Measurements from ENCODE around the gene SLC27A5. TPM values are rescaled to one million over a fixed set of nuclear protein-coding genes. Genes with fewer than 3 reads are reported as not detected.

Gene SLC27A5
- total and polyA plus RNA-seq, 2 of the 4 experiments (the other 2 are of a cell fraction) = 7.7 to 11.2 TPM

DNA sequence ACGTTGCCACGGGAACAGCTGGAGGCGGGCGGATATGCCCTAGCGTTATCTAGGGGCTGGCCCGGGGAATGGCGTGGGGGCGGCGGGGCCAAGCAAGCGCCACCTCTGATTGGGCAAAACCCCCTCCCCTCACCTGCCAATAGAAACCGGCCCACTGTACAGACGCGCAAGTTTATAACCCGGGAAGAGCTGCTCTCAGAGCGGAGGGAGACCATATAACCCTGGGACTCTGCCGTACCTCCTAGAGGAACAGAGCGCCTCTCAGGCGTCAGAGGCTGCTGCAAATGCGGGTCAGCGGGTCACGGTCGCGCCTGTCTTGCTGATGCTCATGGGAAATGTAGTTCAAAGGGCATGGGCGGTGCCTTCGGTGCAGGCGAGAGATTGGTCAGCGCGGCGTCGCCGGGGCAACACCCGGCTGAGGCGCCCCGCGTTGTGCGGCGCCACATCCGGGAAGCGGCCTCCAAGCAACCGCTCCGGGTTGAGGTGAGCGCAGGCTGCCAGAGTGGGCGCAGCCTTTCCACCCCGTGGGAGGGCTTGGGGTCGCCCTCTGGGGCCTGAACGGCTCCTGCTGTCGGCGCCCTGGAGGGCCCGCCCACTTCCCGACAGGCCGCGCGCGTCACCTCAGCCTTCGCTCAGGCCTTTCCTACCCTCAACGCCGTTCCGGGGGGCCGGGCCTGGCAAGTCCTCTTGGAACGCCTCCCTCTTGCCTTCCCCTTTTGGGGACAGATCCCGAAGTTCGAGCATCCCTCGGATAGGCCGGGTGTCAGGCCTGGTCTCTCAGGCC is 35.9 kb downstream of the SLC27A5 start, which contains the start of gene ZNF446:
Gene ZNF446, plus strand, starts transcription at position 639 of the 784 bp plus-strand sequence. CDS start 867 bp downstream, outside the sequence.
- intact Hi-C loops (cut with micrococcal nuclease) = loop anchor here (1.0 kb wide), 1 partner anchor 9 kb away; the partner anchor contains the start of gene ZNF324
- H3K79me1 ChIP-seq (ENCODE audit: low read depth in 1 of 2, low read length in 2 of 2) = peaks cover 6 to 42% of the 10 kb centered on the region in 2 experiments; a peak in 3 of 4 replicates
- H4K91ac ChIP-seq (ENCODE audit: insufficient read depth, low read depth, low read length) = peak within 1 kb of the TSS; percentile 91
- dilution Hi-C loops (cut with HindIII; ENCODE audit: low sequenced_read_pairs, unreplicated experiment) = no loop called here
- H2BK20ac ChIP-seq (ENCODE audit: low read depth, low read length) = 0 out of 2 replicates have a peak within 1 kb of the TSS, but pooled peaks have one; percentile 35
- H3K27me3 ChIP-seq (ENCODE audit: control insufficient read depth, insufficient read depth, low read length) = no peaks in the 10 kb centered on the region
- H2AK9ac ChIP-seq (replicated peaks; ENCODE audit: low read depth, low read length, poor library complexity) = peak within 1 kb of the TSS; percentile 92
- peak within 1 kb of the TSS; percentile 80 for H2AK5ac ChIP-seq (ENCODE audit: low read depth, low read length)
- H3K4ac ChIP-seq (ENCODE audit: low read depth, low read length) = peak within 1 kb of the TSS; percentile 90
- H2BK120ac ChIP-seq (ENCODE audit: low read depth, low read length) = peak within 1 kb of the TSS; percentile 71
- POLR2A ChIA-PET (ENCODE audit: unreplicated experiment) = interaction anchor here (0.5 kb wide), 1 partner anchor 8 kb away, joined by 3 read pairs; no protein-coding TSS in a partner anchor
- peak within 1 kb of the TSS; percentile 87 for H3K4me2 ChIP-seq (ENCODE audit: low read depth, low read length)
- peaks cover 22% of the 10 kb centered on the region for H3K36me3 ChIP-seq (ENCODE audit: control insufficient read depth, insufficient read depth, low read length)
- in situ Hi-C loops (cut with MboI; ENCODE audit: low sequenced_read_pairs) = no loop called here
- no TSS peak for BruUV-seq (replicated peaks)
- H3K9me3 ChIP-seq (ENCODE audit: control insufficient read depth, insufficient read depth, low read length) = no peaks in the 10 kb centered on the region
- H4K20me1 ChIP-seq (ENCODE audit: insufficient read depth, low read length) = peaks cover 17% of the 10 kb centered on the region; the same call in 1 of the 2 replicates
- H2BK5ac ChIP-seq (ENCODE audit: low read depth, low read length, poor library complexity, severe bottlenecking) = peak within 1 kb of the TSS; percentile 77
- H3K9ac ChIP-seq (ENCODE audit: low read depth, low read length) = peak within 1 kb of the TSS; percentile 87
- H3K9me1 ChIP-seq (ENCODE audit: insufficient read depth, low read length) = peaks cover 31% of the 10 kb centered on the region
- ATAC-seq (ENCODE audit: low read depth) = peak; percentile 90
- peak within 1 kb of the TSS; percentile 99 for H2AFZ ChIP-seq (replicated peaks; ENCODE audit: low read length, poor library complexity)
- H2BK15ac ChIP-seq (ENCODE audit: low read depth, low read length) = peak within 1 kb of the TSS; percentile 67; the same call in 1 of the 3 replicates
- CTCF ChIA-PET = no interaction called here
- WGBS, 2 experiments (ENCODE audit: extremely low coverage in 2 of 2, insufficient read length in 1 of 2) = 0% methylated on average over 39 of the region's 64 CpGs; no CpG with 5 or more reads in 1 of the 2 experiments
- H3K56ac ChIP-seq (ENCODE audit: extremely low read depth, insufficient read depth, low read length) = peak within 1 kb of the TSS; percentile 83
- peak within 1 kb of the TSS; percentile 88 for H3K27ac ChIP-seq (ENCODE audit: insufficient read depth, low read length)
- H3K14ac ChIP-seq (replicated peaks; ENCODE audit: low read depth, low read length) = peak within 1 kb of the TSS; percentile 60
- peak within 1 kb of the TSS; percentile 85 for H4K5ac ChIP-seq (ENCODE audit: low read depth, low read length)
- peaks cover 19% of the 10 kb centered on the region for H3K4me1 ChIP-seq (ENCODE audit: control insufficient read depth, insufficient read depth, low read length)
- H3K18ac ChIP-seq (ENCODE audit: low read depth, low read length) = peak within 1 kb of the TSS; percentile 28; the same call in 1 of the 2 replicates
- DNase-seq = peak; percentile 94
- peak within 1 kb of the TSS; percentile 95 to 97 for H4K8ac ChIP-seq (ENCODE audit: low read depth in 2 of 2, low read length in 2 of 2)
- H3K23ac ChIP-seq (ENCODE audit: low read depth, low read length) = peak within 1 kb of the TSS; percentile 85
- H3K4me3 ChIP-seq (ENCODE audit: insufficient read depth, low read depth, low read length) = peak within 1 kb of the TSS; percentile 57
- no peak for TF ChIP-seq SMC3 (IDR thresholded peaks at IDR 0.05; ENCODE audit: low read depth, low read length)
- no peak for TF ChIP-seq CEBPB (IDR thresholded peaks at IDR 0.05; ENCODE audit: low read depth, low read length)
- TF ChIP-seq, protein P1, sequence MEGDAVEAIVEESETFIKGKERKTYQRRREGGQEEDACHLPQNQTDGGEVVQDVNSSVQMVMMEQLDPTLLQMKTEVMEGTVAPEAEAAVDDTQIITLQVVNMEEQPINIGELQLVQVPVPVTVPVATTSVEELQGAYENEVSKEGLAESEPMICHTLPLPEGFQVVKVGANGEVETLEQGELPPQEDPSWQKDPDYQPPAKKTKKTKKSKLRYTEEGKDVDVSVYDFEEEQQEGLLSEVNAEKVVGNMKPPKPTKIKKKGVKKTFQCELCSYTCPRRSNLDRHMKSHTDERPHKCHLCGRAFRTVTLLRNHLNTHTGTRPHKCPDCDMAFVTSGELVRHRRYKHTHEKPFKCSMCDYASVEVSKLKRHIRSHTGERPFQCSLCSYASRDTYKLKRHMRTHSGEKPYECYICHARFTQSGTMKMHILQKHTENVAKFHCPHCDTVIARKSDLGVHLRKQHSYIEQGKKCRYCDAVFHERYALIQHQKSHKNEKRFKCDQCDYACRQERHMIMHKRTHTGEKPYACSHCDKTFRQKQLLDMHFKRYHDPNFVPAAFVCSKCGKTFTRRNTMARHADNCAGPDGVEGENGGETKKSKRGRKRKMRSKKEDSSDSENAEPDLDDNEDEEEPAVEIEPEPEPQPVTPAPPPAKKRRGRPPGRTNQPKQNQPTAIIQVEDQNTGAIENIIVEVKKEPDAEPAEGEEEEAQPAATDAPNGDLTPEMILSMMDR (conservative IDR thresholded peaks at IDR 0.05; ENCODE audit: low read depth, low read length) = no peak
- no peak for TF ChIP-seq BHLHE40 (IDR thresholded peaks at IDR 0.05; ENCODE audit: low read depth, low read length)
- TF ChIP-seq, protein P2, sequence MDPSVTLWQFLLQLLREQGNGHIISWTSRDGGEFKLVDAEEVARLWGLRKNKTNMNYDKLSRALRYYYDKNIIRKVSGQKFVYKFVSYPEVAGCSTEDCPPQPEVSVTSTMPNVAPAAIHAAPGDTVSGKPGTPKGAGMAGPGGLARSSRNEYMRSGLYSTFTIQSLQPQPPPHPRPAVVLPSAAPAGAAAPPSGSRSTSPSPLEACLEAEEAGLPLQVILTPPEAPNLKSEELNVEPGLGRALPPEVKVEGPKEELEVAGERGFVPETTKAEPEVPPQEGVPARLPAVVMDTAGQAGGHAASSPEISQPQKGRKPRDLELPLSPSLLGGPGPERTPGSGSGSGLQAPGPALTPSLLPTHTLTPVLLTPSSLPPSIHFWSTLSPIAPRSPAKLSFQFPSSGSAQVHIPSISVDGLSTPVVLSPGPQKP (IDR thresholded peaks at IDR 0.05; ENCODE audit: borderline replicate concordance, low read depth, low read length) = no peak
- TF ChIP-seq POLR2A (IDR thresholded peaks at IDR 0.05; ENCODE audit: low read depth, low read length) = peak; percentile 63
- no peak for TF ChIP-seq RCOR1 (IDR thresholded peaks at IDR 0.05; ENCODE audit: insufficient replicate concordance, low read length)
- TF ChIP-seq CHD1 (IDR thresholded peaks at IDR 0.05; ENCODE audit: low read depth, low read length) = no peak
- TF ChIP-seq MAFK (IDR thresholded peaks at IDR 0.05; ENCODE audit: low read depth, low read length) = no peak
- TF ChIP-seq MAZ (IDR thresholded peaks at IDR 0.05; ENCODE audit: borderline replicate concordance, low read depth, low read length) = no peak
- TF ChIP-seq NFE2L2 (IDR thresholded peaks at IDR 0.05; ENCODE audit: low read depth, low read length) = no peak
- TF ChIP-seq FOS (IDR thresholded peaks at IDR 0.05; ENCODE audit: low read depth, low read length) = 0 out of 2 replicates have a peak, but pooled peaks have one; percentile 2
- TF ChIP-seq, protein P3, sequence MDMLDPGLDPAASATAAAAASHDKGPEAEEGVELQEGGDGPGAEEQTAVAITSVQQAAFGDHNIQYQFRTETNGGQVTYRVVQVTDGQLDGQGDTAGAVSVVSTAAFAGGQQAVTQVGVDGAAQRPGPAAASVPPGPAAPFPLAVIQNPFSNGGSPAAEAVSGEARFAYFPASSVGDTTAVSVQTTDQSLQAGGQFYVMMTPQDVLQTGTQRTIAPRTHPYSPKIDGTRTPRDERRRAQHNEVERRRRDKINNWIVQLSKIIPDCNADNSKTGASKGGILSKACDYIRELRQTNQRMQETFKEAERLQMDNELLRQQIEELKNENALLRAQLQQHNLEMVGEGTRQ (IDR thresholded peaks at IDR 0.05; ENCODE audit: low read depth, low read length) = peak; percentile 26; the same call in 1 of the 2 replicates
- TF ChIP-seq RAD21 (IDR thresholded peaks at IDR 0.05; ENCODE audit: low read length) = no peak
